Breast epithelium (tissue), 3 donors: Measurements from ENCODE around the gene CEACAM6.

Source experiments
- POLR2A ChIP-seq: fragments of 450-650 bp; IDR thresholded peaks from one replicate; pipeline ENCODE4 v1.6.1; 2016; ENCODE audit warnings: antibody characterized with exemption, mild to moderate bottlenecking, moderate library complexity
- POLR2AphosphoS5 ChIP-seq, 3 donors: sonication (generic); formaldehyde crosslinking; IDR thresholded peaks; one replicate each; pipeline ENCODE4 v1.6.1; 2017; ENCODE audit warnings: antibody characterized with exemption in 3 of 3
- TF ChIP-seq, protein P1 (sequence below), 3 donors: fragments of 450-650 bp; IDR thresholded peaks; one replicate each; pipeline ENCODE4 v1.5.1; 2016 to 2017; ENCODE audit warnings: antibody characterized with exemption in 3 of 3, mild to moderate bottlenecking in 3 of 3, moderate library complexity in 3 of 3

- TF ChIP-seq, protein P1, sequence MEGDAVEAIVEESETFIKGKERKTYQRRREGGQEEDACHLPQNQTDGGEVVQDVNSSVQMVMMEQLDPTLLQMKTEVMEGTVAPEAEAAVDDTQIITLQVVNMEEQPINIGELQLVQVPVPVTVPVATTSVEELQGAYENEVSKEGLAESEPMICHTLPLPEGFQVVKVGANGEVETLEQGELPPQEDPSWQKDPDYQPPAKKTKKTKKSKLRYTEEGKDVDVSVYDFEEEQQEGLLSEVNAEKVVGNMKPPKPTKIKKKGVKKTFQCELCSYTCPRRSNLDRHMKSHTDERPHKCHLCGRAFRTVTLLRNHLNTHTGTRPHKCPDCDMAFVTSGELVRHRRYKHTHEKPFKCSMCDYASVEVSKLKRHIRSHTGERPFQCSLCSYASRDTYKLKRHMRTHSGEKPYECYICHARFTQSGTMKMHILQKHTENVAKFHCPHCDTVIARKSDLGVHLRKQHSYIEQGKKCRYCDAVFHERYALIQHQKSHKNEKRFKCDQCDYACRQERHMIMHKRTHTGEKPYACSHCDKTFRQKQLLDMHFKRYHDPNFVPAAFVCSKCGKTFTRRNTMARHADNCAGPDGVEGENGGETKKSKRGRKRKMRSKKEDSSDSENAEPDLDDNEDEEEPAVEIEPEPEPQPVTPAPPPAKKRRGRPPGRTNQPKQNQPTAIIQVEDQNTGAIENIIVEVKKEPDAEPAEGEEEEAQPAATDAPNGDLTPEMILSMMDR (IDR thresholded peaks at IDR 0.05): no peak
- TF ChIP-seq POLR2A (no peak), POLR2AphosphoS5 (IDR thresholded peaks at IDR 0.05) (no peak)
Measured at GRCh38 chr19:41787055-41787454, 31.7 kb downstream of the CEACAM6 start.
